K562 (cell line): ENCODE measurements around the gene PHC1. TPM values are rescaled to one million over a fixed set of nuclear protein-coding genes. Genes with fewer than 3 reads are reported as not detected.
A peak's percentile ranks its signal among the peaks of the same experiment; 100 is the strongest.
"Not testable (repeated sequence)": the region's sequence is repeated elsewhere in the genome, so short reads cannot be mapped to it uniquely, and the experiment has no call there.

Experiments
- ATAC-seq: fragments of 200-7000 bp; cut with Tn5 transposase; 3 replicates; pipeline ENCODE4 v1.9.1; 2020; ENCODE audit warnings: moderate library complexity
- BruUV-seq: library from RNA; stranded (reverse); fragments of 400-500 nt; replicated peaks from 2 replicates; lab custom pipeline; 2021; lab: Mats Ljungman, UMichigan
- CTCF ChIA-PET: fragments of 300-600 bp; formaldehyde crosslinking; extraction: SDS; loops from one replicate; lab custom pipeline; 2021; ENCODE audit warnings: low intra/inter-chr PET ratio; lab: Yijun Ruan, JAX
- POLR2A ChIA-PET: fragments of 300-600, 350-650 bp; sonication (Branson Sonifier 250); formaldehyde crosslinking; extraction: SDS; loops from one replicate; lab custom pipeline; 2021; ENCODE audit warnings: antibody characterized with exemption, inconsistent platforms; lab: Yijun Ruan, JAX
- DNase-seq, 4 experiments: peaks; one replicate each; pipeline versions ENCODE4 v3.0.0 to v3.0.0-alpha.2; 2011 to 2018; ENCODE audit warnings: low spot score in 3 of 4, mixed read lengths in 3 of 4; ENCODE audit errors: extremely low read depth in 1 of 4
- FAIRE-seq: peaks from 2 replicates; lab custom pipeline; 2011; peaks lifted over from hg19 to GRCh38; lab: Jason Lieb, UNC
- H2AFZ ChIP-seq: 2 replicates; pipeline ENCODE4 v1.6.0; 2011; ENCODE audit warnings: low read depth, low read length, control low read depth, inconsistent platforms
- H3K27ac ChIP-seq: fragments of 200-600 bp; 3 replicates; pipeline ENCODE4 v1.8.0; 2011; ENCODE audit warnings: low read depth, mild to moderate bottlenecking, control low read depth, inconsistent platforms, low read length, moderate library complexity, mixed read lengths; ENCODE audit errors: extremely low read depth
- H3K27me3 ChIP-seq, 2 experiments: fragments of 300-600 bp in 1 of 2; 2 replicates in 1 of 2; 3 replicates in 1 of 2; pipeline versions ENCODE4 v1.6.0 to v1.8.0; 2011; ENCODE audit warnings: inconsistent platforms in 2 of 2, low read length in 2 of 2, mild to moderate bottlenecking in 1 of 2, mixed read lengths in 1 of 2, moderate library complexity in 1 of 2; ENCODE audit not compliant: control insufficient read depth in 2 of 2, insufficient read depth in 2 of 2
- H3K36me3 ChIP-seq: fragments of 300-600 bp; 3 replicates; pipeline ENCODE4 v1.8.0; 2011; ENCODE audit warnings: mild to moderate bottlenecking, low read length, inconsistent platforms; ENCODE audit not compliant: control insufficient read depth, insufficient read depth
- H3K4me1 ChIP-seq, 2 experiments: fragments of 200-600 bp in 1 of 2; replicated peaks in 1 of 2; 2 replicates in 1 of 2; 3 replicates in 1 of 2; pipeline versions ENCODE4 v1.5.1 to v1.8.0; 2011; ENCODE audit warnings: inconsistent platforms in 2 of 2, low read length in 2 of 2, mild to moderate bottlenecking in 1 of 2, mixed read lengths in 1 of 2, moderate library complexity in 1 of 2; ENCODE audit not compliant: control insufficient read depth in 2 of 2, insufficient read depth in 2 of 2
- H3K4me2 ChIP-seq: 2 replicates; pipeline ENCODE4 v1.6.1; 2011; ENCODE audit warnings: low read length, control low read depth, inconsistent platforms, mixed read lengths; ENCODE audit not compliant: insufficient read depth
- H3K4me3 ChIP-seq: fragments of 200-600 bp; sonication (generic), shearing (Covaris generic); 2 replicates; pipeline ENCODE4 v1.5.1; 2016; ENCODE audit warnings: control low read depth, inconsistent platforms
- H3K79me2 ChIP-seq: fragments of 200-600 bp; 3 replicates; pipeline ENCODE4 v1.8.0; 2011; ENCODE audit warnings: low read length, inconsistent platforms; ENCODE audit not compliant: control insufficient read depth, insufficient read depth
- H3K9ac ChIP-seq, 2 experiments: 2 replicates each; pipeline versions ENCODE4 v1.6.0 to v1.6.1; 2011; ENCODE audit warnings: low read depth in 2 of 2, low read length in 2 of 2, control low read depth in 1 of 2, inconsistent platforms in 1 of 2, mild to moderate bottlenecking in 1 of 2, mixed read lengths in 1 of 2; ENCODE audit not compliant: insufficient read depth in 1 of 2
- H3K9me1 ChIP-seq: one replicate; pipeline ENCODE4 v1.6.0; 2011; ENCODE audit warnings: inconsistent platforms, mild to moderate bottlenecking, low read length, moderate library complexity; ENCODE audit not compliant: control insufficient read depth, insufficient read depth
- H3K9me3 ChIP-seq: replicated peaks from 2 replicates; pipeline ENCODE4 v1.5.1; 2011; ENCODE audit warnings: low read depth, low read length, inconsistent platforms; ENCODE audit not compliant: control insufficient read depth, insufficient read depth
- H4K20me1 ChIP-seq: replicated peaks from 2 replicates; pipeline ENCODE4 v1.6.1; 2011; ENCODE audit warnings: low read length, inconsistent platforms, mixed read lengths; ENCODE audit not compliant: control insufficient read depth, insufficient read depth
- C11orf30 ChIP-seq: fragments of 450-650 bp; IDR thresholded peaks from 2 replicates; pipeline ENCODE4 v1.6.1; 2016; ENCODE audit warnings: low read depth, mild to moderate bottlenecking
- MAFF ChIP-seq: IDR thresholded peaks from 2 replicates; pipeline ENCODE4 v1.6.1; 2012; ENCODE audit warnings: low read length, improper control_type of control experiment
- MAFG ChIP-seq: fragments of 450-650 bp; conservative IDR thresholded peaks from 2 replicates; pipeline ENCODE4 v1.6.1; 2016; ENCODE audit warnings: missing genetic modification characterization, missing compliant biosample characterization
- MAFK ChIP-seq: IDR thresholded peaks from 2 replicates; pipeline ENCODE4 v1.6.1; 2011; ENCODE audit warnings: low read length, improper control_type of control experiment
- ZNF316 ChIP-seq: fragments of 450-650 bp; IDR thresholded peaks from 2 replicates; pipeline ENCODE4 v1.6.1; 2016
- WGBS: fragments of 100-300 bp; shearing (Covaris generic); methylation state at CpG from one replicate; pipeline ENCODE4 v1.1.6; 2016; ENCODE audit warnings: low coverage, mixed read lengths; ENCODE audit not compliant: insufficient coverage; ENCODE audit errors: missing lambda C conversion rate; 5-methylcytosine and 5-hydroxymethylcytosine counted together
- in situ Hi-C: fragments of 300-500 bp; cut with MboI; formaldehyde crosslinking; loops from 4 replicates; pipeline ENCODE4 v1.15.0; 2018; ENCODE audit warnings: inconsistent platforms, mixed read lengths
- intact Hi-C: fragments of 100-400 bp; cut with micrococcal nuclease; formaldehyde crosslinking; loops from 2 replicates; pipeline ENCODE4 v1.14.2; 2022
- polyA plus RNA-seq, 8 experiments: library from polyadenylated mRNA; depleted of rRNA in 4 of 8; stranded (reverse) in 5 of 8; unstranded in 3 of 8; fragments of >200 nt; fragmentation: Nextera tagmentation in 2 of 8; fragmentation: Illumina TruSeq in 1 of 8; extraction: Ambion mirVana in 2 of 8; extraction: Trizol in 1 of 8; gene quantifications; 2 replicates each; pipeline versions ENCODE4 v1.2.1 to v1.2.3, GENCODE V29; 2011 to 2014; ENCODE audit warnings: inconsistent platforms in 1 of 8, missing spikeins in 1 of 8
- total RNA-seq, 7 experiments: library from RNA; depleted of rRNA in 6 of 7; stranded (reverse); fragments of >200 nt in 6 of 7; fragmentation: Illumina TruSeq in 2 of 7; extraction: Trizol in 2 of 7; gene quantifications; 2 replicates each; pipeline versions ENCODE4 v1.2.1 to v1.2.3, GENCODE V29; 2011 to 2021; ENCODE audit warnings: low replicate concordance in 1 of 7
- TF ChIP-seq, protein P1 (sequence below), 2 experiments: fragments of 450-650 bp; formaldehyde crosslinking in 1 of 2; IDR thresholded peaks; 2 replicates each; pipeline versions ENCODE4 v1.4.0 to v1.6.1; 2014 to 2020; ENCODE audit warnings: mild to moderate bottlenecking in 2 of 2, borderline replicate concordance in 1 of 2, low read depth in 1 of 2

The PHC1 gene
- total and polyA plus RNA-seq, 9 of the 15 experiments (the other 6 are each of a cell fraction or from before 2014, with no cell fraction given) = 1.9 to 13.7 (median 6.9) TPM

DNA sequence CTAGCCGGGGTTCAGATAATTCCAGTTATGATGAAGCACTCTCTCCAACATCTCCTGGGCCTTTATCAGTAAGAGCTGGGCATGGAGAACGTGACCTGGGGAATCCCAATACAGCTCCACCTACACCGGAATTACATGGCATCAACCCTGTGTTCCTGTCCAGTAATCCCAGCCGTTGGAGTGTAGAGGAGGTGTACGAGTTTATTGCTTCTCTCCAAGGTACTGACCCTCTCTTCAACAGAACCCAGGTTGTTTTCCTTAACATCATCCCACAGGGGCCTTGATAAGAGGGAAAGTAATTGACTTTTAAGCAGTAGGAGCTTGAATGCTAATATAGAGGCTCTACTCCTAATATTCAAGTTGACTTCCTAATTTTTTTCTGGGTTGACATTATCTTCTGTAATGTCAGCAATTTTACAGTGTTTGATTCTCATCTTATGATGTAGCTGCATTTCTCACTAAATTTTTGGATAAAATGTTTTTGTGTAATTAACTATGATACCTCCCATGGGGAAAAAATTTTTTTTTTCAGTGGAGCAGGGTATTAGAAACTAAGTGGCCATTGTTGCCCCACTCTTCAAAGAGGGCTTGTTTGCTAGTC is 23.6 kb downstream of the PHC1 start:
- H3K9me1 ChIP-seq, BruUV-seq, DNase-seq, ATAC-seq, CTCF ChIA-PET, H3K4me2 ChIP-seq, H3K9ac ChIP-seq, H2AFZ ChIP-seq, H3K27ac ChIP-seq, H3K27me3 ChIP-seq, H3K79me2 ChIP-seq, H3K4me3 ChIP-seq, FAIRE-seq, in situ Hi-C loops, intact Hi-C loops, H3K4me1 ChIP-seq, H3K9me3 ChIP-seq, H4K20me1 ChIP-seq: not testable (repeated sequence)
- H3K36me3 ChIP-seq = peaks cover 19% of the 10 kb centered on the region; the same call in 2 of the 3 replicates
- POLR2A ChIA-PET = interaction anchor here (1.7 kb wide), 1 partner anchor 11 kb away, joined by 10 read pairs; the partner anchor contains the start of gene M6PR
- WGBS = 60% methylated on average over 2 of the region's 5 CpGs
- peak; percentile 42; the same call in 1 of the 2 replicates for TF ChIP-seq MAFK
- TF ChIP-seq MAFG (tag) = peak; percentile 48; the same call in 1 of the 2 replicates
- TF ChIP-seq C11orf30 = peak; percentile 55; the same call in 1 of the 2 replicates
- TF ChIP-seq, protein P1, sequence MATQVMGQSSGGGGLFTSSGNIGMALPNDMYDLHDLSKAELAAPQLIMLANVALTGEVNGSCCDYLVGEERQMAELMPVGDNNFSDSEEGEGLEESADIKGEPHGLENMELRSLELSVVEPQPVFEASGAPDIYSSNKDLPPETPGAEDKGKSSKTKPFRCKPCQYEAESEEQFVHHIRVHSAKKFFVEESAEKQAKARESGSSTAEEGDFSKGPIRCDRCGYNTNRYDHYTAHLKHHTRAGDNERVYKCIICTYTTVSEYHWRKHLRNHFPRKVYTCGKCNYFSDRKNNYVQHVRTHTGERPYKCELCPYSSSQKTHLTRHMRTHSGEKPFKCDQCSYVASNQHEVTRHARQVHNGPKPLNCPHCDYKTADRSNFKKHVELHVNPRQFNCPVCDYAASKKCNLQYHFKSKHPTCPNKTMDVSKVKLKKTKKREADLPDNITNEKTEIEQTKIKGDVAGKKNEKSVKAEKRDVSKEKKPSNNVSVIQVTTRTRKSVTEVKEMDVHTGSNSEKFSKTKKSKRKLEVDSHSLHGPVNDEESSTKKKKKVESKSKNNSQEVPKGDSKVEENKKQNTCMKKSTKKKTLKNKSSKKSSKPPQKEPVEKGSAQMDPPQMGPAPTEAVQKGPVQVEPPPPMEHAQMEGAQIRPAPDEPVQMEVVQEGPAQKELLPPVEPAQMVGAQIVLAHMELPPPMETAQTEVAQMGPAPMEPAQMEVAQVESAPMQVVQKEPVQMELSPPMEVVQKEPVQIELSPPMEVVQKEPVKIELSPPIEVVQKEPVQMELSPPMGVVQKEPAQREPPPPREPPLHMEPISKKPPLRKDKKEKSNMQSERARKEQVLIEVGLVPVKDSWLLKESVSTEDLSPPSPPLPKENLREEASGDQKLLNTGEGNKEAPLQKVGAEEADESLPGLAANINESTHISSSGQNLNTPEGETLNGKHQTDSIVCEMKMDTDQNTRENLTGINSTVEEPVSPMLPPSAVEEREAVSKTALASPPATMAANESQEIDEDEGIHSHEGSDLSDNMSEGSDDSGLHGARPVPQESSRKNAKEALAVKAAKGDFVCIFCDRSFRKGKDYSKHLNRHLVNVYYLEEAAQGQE (IDR thresholded peaks at IDR 0.05; ENCODE audit: borderline replicate concordance) = peak; percentile 62
- TF ChIP-seq, protein P1 (CRISPR knock-in tag; IDR thresholded peaks at IDR 0.05; ENCODE audit: low read depth) = not testable (repeated sequence)
- peak; percentile 71 for TF ChIP-seq ZNF316
- TF ChIP-seq MAFF = peak; percentile 22; the same call in 1 of the 2 replicates
